ENCODE data around the gene FAAP20. TPM values are rescaled to one million over a fixed set of nuclear protein-coding genes. Genes with fewer than 3 reads are reported as not detected.

The FAAP20 gene
- polyA plus RNA-seq, 3 donors from 2014 or later = 56.7 to 99.6 (median 79.2) TPM

GRCh38 chr1:2192031-2192995 lies 2.3 kb downstream of the FAAP20 start:
- peaks cover 3 to 10% (median 4%) of the 10 kb centered on the region in 3 donors for H3K27me3 Mint-ChIP-seq (ENCODE audit: low read depth in 3 of 3)
- DNase-seq = no peak
- H3K9me3 Mint-ChIP-seq = no peaks in the 10 kb centered on the region
- H3K36me3 Mint-ChIP-seq = no peaks in the 10 kb centered on the region
- H3K4me1 Mint-ChIP-seq = peaks cover 4 to 7% of the 10 kb centered on the region in 2 donors
- peak overlapping the region; percentile 21 to 59 (median 30) for H3K4me3 Mint-ChIP-seq
- H3K27ac Mint-ChIP-seq = peak overlapping the region in 5 of 6 donors; percentile 40 to 86 (median 79)

GRCh38 chr1:2190491-2190976 lies 4.0 kb downstream of the FAAP20 start:
- Mint-ChIP-seq H3K36me3 (peaks cover 0 to 1% (median 0%) of the 10 kb centered on the region in 3 donors), H3K4me3 (peak overlapping the region in 4 of 5 donors; percentile 38 to 56 (median 51)), H3K27me3 (ENCODE audit: low read depth in 3 of 3) (peaks cover 3 to 10% (median 4%) of the 10 kb centered on the region in 3 donors), H3K9me3 (no peaks in the 10 kb centered on the region), H3K27ac (peak overlapping the region in 4 of 6 donors; percentile 35 to 61 (median 52)), H3K4me1 (peaks cover 4 to 7% of the 10 kb centered on the region in 2 donors)
- DNase-seq = no peak

GRCh38 chr1:2189459-2190425 lies 4.8 kb downstream of the FAAP20 start:
- Mint-ChIP-seq H3K4me3 (peak overlapping the region; percentile 75 to 86 (median 80)), H3K9me3 (no peaks in the 10 kb centered on the region), H3K4me1 (peaks cover 4 to 7% of the 10 kb centered on the region in 2 donors), H3K27me3 (ENCODE audit: low read depth in 3 of 3) (peaks cover 3 to 7% (median 4%) of the 10 kb centered on the region in 3 donors), H3K27ac (peak overlapping the region; percentile 92 to 98 (median 97)), H3K36me3 (peaks cover 0 to 3% (median 0%) of the 10 kb centered on the region in 3 donors)
- peak; percentile 93 to 95 (median 95) for DNase-seq

GRCh38 chr1:2188336-2188735 lies 6.2 kb downstream of the FAAP20 start:
- DNase-seq = no peak
- Mint-ChIP-seq H3K27me3 (ENCODE audit: low read depth in 3 of 3) (peaks cover 3 to 8% (median 4%) of the 10 kb centered on the region in 3 donors), H3K27ac (peak overlapping the region in 4 of 6 donors; percentile 55 to 98 (median 66))

GRCh38 chr1:2187619-2188018 lies 7.0 kb downstream of the FAAP20 start:
- Mint-ChIP-seq H3K27ac (peak overlapping the region in 4 of 6 donors; percentile 19 to 98 (median 50)), H3K36me3 (peaks cover 0 to 3% (median 0%) of the 10 kb centered on the region in 3 donors), H3K9me3 (no peaks in the 10 kb centered on the region), H3K4me3 (no peak overlapping the region), H3K27me3 (ENCODE audit: low read depth in 3 of 3) (peaks cover 3 to 8% (median 4%) of the 10 kb centered on the region in 3 donors), H3K4me1 (peaks cover 2 to 7% of the 10 kb centered on the region in 2 donors)
- no peak for DNase-seq

More at GRCh38 chr1:2188336-2188735, 6.2 kb downstream of the FAAP20 start:
- Mint-ChIP-seq H3K36me3 (peaks cover 0 to 3% (median 0%) of the 10 kb centered on the region in 3 donors), H3K4me3 (peak overlapping the region in 2 of 5 donors; percentile 12 to 52), H3K9me3 (no peaks in the 10 kb centered on the region), H3K4me1 (peaks cover 4 to 7% of the 10 kb centered on the region in 2 donors)

GRCh38 chr1:2186901-2187300 lies 7.7 kb downstream of the FAAP20 start:
- DNase-seq = no peak
- peak overlapping the region in 2 of 6 donors; percentile 48 to 67 for H3K27ac Mint-ChIP-seq
- no peaks in the 10 kb centered on the region for H3K9me3 Mint-ChIP-seq
- H3K4me1 Mint-ChIP-seq = peaks cover 2 to 7% of the 10 kb centered on the region in 2 donors
- H3K4me3 Mint-ChIP-seq = no peak overlapping the region
- H3K36me3 Mint-ChIP-seq = peaks cover 0 to 3% (median 0%) of the 10 kb centered on the region in 3 donors
- H3K27me3 Mint-ChIP-seq (ENCODE audit: low read depth in 3 of 3) = peaks cover 3 to 8% (median 5%) of the 10 kb centered on the region in 3 donors

- no peak for DNase-seq
- H3K27ac Mint-ChIP-seq = peak overlapping the region in 1 of 6 donors; percentile 67
Observed at GRCh38 chr1:2185880-2186855, 8.4 kb downstream of the FAAP20 start.

GRCh38 chr1:2184934-2185333 lies 9.6 kb downstream of the FAAP20 start:
- peaks cover 2 to 7% of the 10 kb centered on the region in 2 donors for H3K4me1 Mint-ChIP-seq
- DNase-seq = no peak
- H3K27ac Mint-ChIP-seq = no peak overlapping the region
- no peak overlapping the region for H3K4me3 Mint-ChIP-seq
- no peaks in the 10 kb centered on the region for H3K9me3 Mint-ChIP-seq
- peaks cover 4 to 8% (median 7%) of the 10 kb centered on the region in 3 donors for H3K27me3 Mint-ChIP-seq (ENCODE audit: low read depth in 3 of 3)
- H3K36me3 Mint-ChIP-seq = peaks cover 0 to 6% (median 0%) of the 10 kb centered on the region in 3 donors

More at GRCh38 chr1:2185880-2186855, 8.4 kb downstream of the FAAP20 start:
- Mint-ChIP-seq H3K9me3 (no peaks in the 10 kb centered on the region), H3K4me3 (no peak overlapping the region), H3K4me1 (peaks cover 2 to 7% of the 10 kb centered on the region in 2 donors), H3K36me3 (peaks cover 0 to 3% (median 0%) of the 10 kb centered on the region in 3 donors), H3K27me3 (ENCODE audit: low read depth in 3 of 3) (peaks cover 0 to 8% (median 7%) of the 10 kb centered on the region in 3 donors)

- Mint-ChIP-seq H3K27me3 (ENCODE audit: low read depth in 3 of 3) (peaks cover 4 to 8% (median 7%) of the 10 kb centered on the region in 3 donors), H3K27ac (no peak overlapping the region), H3K9me3 (no peaks in the 10 kb centered on the region), H3K36me3 (peaks cover 0 to 6% (median 0%) of the 10 kb centered on the region in 3 donors), H3K4me3 (no peak overlapping the region), H3K4me1 (peaks cover 2 to 5% of the 10 kb centered on the region in 2 donors)
- no peak for DNase-seq
Observed at GRCh38 chr1:2184531-2184930, 10.0 kb downstream of the FAAP20 start.

GRCh38 chr1:2183937-2184334 lies 10.6 kb downstream of the FAAP20 start:
- Mint-ChIP-seq H3K4me3 (no peak overlapping the region), H3K27ac (no peak overlapping the region), H3K27me3 (ENCODE audit: low read depth in 3 of 3) (peaks cover 2 to 4% (median 3%) of the 10 kb centered on the region in 3 donors), H3K36me3 (peaks cover 0 to 6% (median 0%) of the 10 kb centered on the region in 3 donors), H3K4me1 (no peaks in the 10 kb centered on the region), H3K9me3 (no peaks in the 10 kb centered on the region)
- DNase-seq = no peak

GRCh38 chr1:2182376-2182775 lies 12.2 kb downstream of the FAAP20 start:
- Mint-ChIP-seq H3K27ac (no peak overlapping the region), H3K4me1 (no peaks in the 10 kb centered on the region), H3K27me3 (ENCODE audit: low read depth in 3 of 3) (peaks cover 2 to 4% (median 3%) of the 10 kb centered on the region in 3 donors), H3K9me3 (no peaks in the 10 kb centered on the region), H3K4me3 (no peak overlapping the region), H3K36me3 (peaks cover 0 to 6% (median 0%) of the 10 kb centered on the region in 3 donors)
- no peak for DNase-seq

- no peak for DNase-seq
- peaks cover 0 to 6% (median 0%) of the 10 kb centered on the region in 3 donors for H3K36me3 Mint-ChIP-seq
- H3K27me3 Mint-ChIP-seq (ENCODE audit: low read depth in 3 of 3) = peaks cover 2 to 4% (median 3%) of the 10 kb centered on the region in 3 donors
- no peak overlapping the region for H3K4me3 Mint-ChIP-seq
- no peaks in the 10 kb centered on the region for H3K4me1 Mint-ChIP-seq
- H3K27ac Mint-ChIP-seq = no peak overlapping the region
- no peaks in the 10 kb centered on the region for H3K9me3 Mint-ChIP-seq
Observed at GRCh38 chr1:2181752-2182151, 12.8 kb downstream of the FAAP20 start.

Data from immature natural killer cell (primary cell).